Trophoblast cell (in vitro differentiated cells and primary cell): Measurements from ENCODE around the gene GNAO1.

Source experiments
- DNase-seq, 2 donors: peaks; one replicate each; pipeline ENCODE4 v3.0.0-alpha.2; 2016
- H2AFZ ChIP-seq: 2 replicates; pipeline ENCODE4 v1.6.1; 2013; ENCODE audit warnings: low read length, moderate library complexity, mild to moderate bottlenecking; ENCODE audit not compliant: insufficient read depth, poor library complexity
- H2AK5ac ChIP-seq: 2 replicates; pipeline ENCODE4 v1.6.1; 2013; ENCODE audit warnings: mild to moderate bottlenecking, low read length
- H2BK120ac ChIP-seq: 2 replicates; pipeline ENCODE4 v1.6.1; 2013; ENCODE audit warnings: low read length, mild to moderate bottlenecking, moderate library complexity; ENCODE audit not compliant: insufficient read depth, poor library complexity
- H2BK12ac ChIP-seq: 2 replicates; pipeline ENCODE4 v1.6.1; 2013; ENCODE audit warnings: mild to moderate bottlenecking, low read length, moderate library complexity
- H2BK5ac ChIP-seq: 2 replicates; pipeline ENCODE4 v1.6.1; 2013; ENCODE audit warnings: low read length, low read depth, moderate library complexity, mild to moderate bottlenecking; ENCODE audit not compliant: poor library complexity
- H3K14ac ChIP-seq: 2 replicates; pipeline ENCODE4 v1.6.1; 2013; ENCODE audit warnings: mild to moderate bottlenecking, low read length
- H3K18ac ChIP-seq: 2 replicates; pipeline ENCODE4 v1.6.1; 2013; ENCODE audit warnings: mild to moderate bottlenecking, low read length
- H3K23ac ChIP-seq: 2 replicates; pipeline ENCODE4 v1.6.1; 2013; ENCODE audit warnings: low read length
- H3K27ac ChIP-seq: 2 replicates; pipeline ENCODE4 v1.5.1; 2013; ENCODE audit warnings: low read depth, mild to moderate bottlenecking, inconsistent platforms, low read length, moderate library complexity
- H3K27me3 ChIP-seq: 2 replicates; pipeline ENCODE4 v1.6.1; 2013; ENCODE audit warnings: inconsistent platforms, mild to moderate bottlenecking, low read length, moderate library complexity; ENCODE audit not compliant: insufficient read depth
- H3K36me3 ChIP-seq, 2 experiments: 1 replicate in 1 of 2; 2 replicates in 1 of 2; pipeline ENCODE4 v1.6.1; 2013; ENCODE audit warnings: low read length in 2 of 2, mild to moderate bottlenecking in 2 of 2, moderate library complexity in 1 of 2; ENCODE audit not compliant: insufficient read depth in 2 of 2, control insufficient read depth in 1 of 2
- H3K4ac ChIP-seq: 2 replicates; pipeline ENCODE4 v1.6.1; 2013; ENCODE audit warnings: low read depth, mild to moderate bottlenecking, low read length, moderate library complexity
- H3K4me1 ChIP-seq, 2 experiments: 1 replicate in 1 of 2; 2 replicates in 1 of 2; pipeline ENCODE4 v1.6.1; 2013; ENCODE audit warnings: low read length in 2 of 2, mild to moderate bottlenecking in 2 of 2, moderate library complexity in 1 of 2; ENCODE audit not compliant: insufficient read depth in 2 of 2, control insufficient read depth in 1 of 2
- H3K4me2 ChIP-seq: 2 replicates; pipeline ENCODE4 v1.6.1; 2013; ENCODE audit warnings: inconsistent platforms, mild to moderate bottlenecking, low read length, moderate library complexity
- H3K4me3 ChIP-seq: 2 replicates; pipeline ENCODE4 v1.5.1; 2013; ENCODE audit warnings: mild to moderate bottlenecking, low read depth, low read length, inconsistent platforms
- H3K79me1 ChIP-seq: one replicate; pipeline ENCODE4 v1.6.1; 2013; ENCODE audit warnings: low read length
- H3K79me2 ChIP-seq: 2 replicates; pipeline ENCODE4 v1.6.1; 2013; ENCODE audit warnings: low read length, mild to moderate bottlenecking; ENCODE audit not compliant: control insufficient read depth, insufficient read depth, poor library complexity
- H3K9ac ChIP-seq: 2 replicates; pipeline ENCODE4 v1.6.1; 2013; ENCODE audit warnings: mild to moderate bottlenecking, low read length
- H3K9me3 ChIP-seq: 2 replicates; pipeline ENCODE4 v1.6.1; 2013; ENCODE audit warnings: low read depth, mild to moderate bottlenecking, control low read depth, inconsistent platforms, low read length; ENCODE audit not compliant: insufficient read depth
- H4K12ac ChIP-seq: 2 replicates; pipeline ENCODE4 v1.6.1; 2013; ENCODE audit warnings: low read depth, mild to moderate bottlenecking, low read length, moderate library complexity
- H4K8ac ChIP-seq: 2 replicates; pipeline ENCODE4 v1.6.1; 2013; ENCODE audit warnings: low read depth, mild to moderate bottlenecking, low read length, moderate library complexity
- H4K91ac ChIP-seq: one replicate; pipeline ENCODE4 v1.6.1; 2013; ENCODE audit warnings: low read depth, mild to moderate bottlenecking, low read length, moderate library complexity
- WGBS: extraction: QIAGEN DNeasy Blood & Tissue Kit; methylation state at CpG from one replicate; pipeline ENCODE4 v1.1.7; 2013; ENCODE audit warnings: missing lambda C conversion rate; ENCODE audit not compliant: insufficient read length, insufficient coverage; ENCODE audit errors: extremely low coverage; 5-methylcytosine and 5-hydroxymethylcytosine counted together

The GNAO1 gene

DNA sequence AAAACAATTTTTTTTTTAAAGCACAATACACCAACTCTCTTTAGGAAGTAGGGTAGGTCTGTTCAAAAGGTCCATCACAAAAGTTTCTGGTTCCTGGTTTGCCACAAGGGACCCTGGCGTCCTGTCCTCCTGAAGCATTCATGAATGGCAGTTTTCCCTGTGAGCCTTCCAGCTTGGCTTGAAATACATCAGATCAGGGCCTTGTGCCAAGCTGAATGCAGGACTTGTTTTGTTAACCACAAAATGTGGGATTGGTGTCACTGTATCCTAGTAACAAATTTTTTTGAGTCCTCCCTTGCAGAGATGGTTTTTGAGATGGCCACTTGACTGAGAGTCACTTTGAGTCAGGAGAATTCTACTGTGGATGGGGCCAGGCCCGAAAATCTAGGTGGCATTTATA, 3.9 kb downstream of the GNAO1 start:
- Histone ChIP-seq H2BK120ac (no peak overlapping the region), H3K27me3 (peaks cover 25% of the 10 kb centered on the region), H2AK5ac (no peak overlapping the region), H3K14ac (no peak overlapping the region), H3K27ac (no peak overlapping the region), H3K79me1 (peaks cover 2% of the 10 kb centered on the region), H2AFZ (no peak overlapping the region), H2BK12ac (no peak overlapping the region), H3K36me3 (no peaks in the 10 kb centered on the region), H3K9ac (no peak overlapping the region), H4K8ac (no peak overlapping the region), H3K4ac (no peak overlapping the region), H3K4me2 (no peak overlapping the region), H3K4me3 (no peak overlapping the region), H3K4me1 (peaks cover 7 to 8% of the 10 kb centered on the region in 2 experiments), H2BK5ac (no peak overlapping the region), H3K9me3 (no peaks in the 10 kb centered on the region), H3K79me2 (no peaks in the 10 kb centered on the region), H3K18ac (no peak overlapping the region), H4K12ac (no peak overlapping the region), H4K91ac (no peak overlapping the region), H3K23ac (no peak overlapping the region)
- no peak for DNase-seq
- no CpG with 5 or more reads among the region's 2 CpGs for WGBS

DNA sequence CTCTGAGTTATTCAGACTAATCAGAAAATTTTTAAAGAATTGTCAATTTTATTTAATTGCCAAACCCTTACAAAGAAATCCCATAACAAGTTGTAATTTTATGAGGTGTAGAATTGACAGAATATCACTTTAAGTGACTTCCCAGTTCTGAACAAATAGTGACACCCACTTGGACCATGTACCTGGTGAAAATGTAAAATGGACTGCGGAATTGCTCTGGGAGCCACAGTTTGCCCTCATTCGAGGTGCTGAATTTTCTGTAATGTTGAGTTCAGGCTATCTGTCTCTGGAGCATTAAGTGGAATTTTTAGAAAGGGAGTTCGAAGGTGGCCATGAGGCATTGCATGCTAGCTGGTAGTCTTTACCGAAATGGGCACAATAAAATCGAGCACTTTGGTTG, 5.1 kb downstream of the GNAO1 start:
- Histone ChIP-seq H3K79me2 (no peaks in the 10 kb centered on the region), H3K9me3 (no peaks in the 10 kb centered on the region), H3K4me2 (no peak overlapping the region), H3K4me3 (no peak overlapping the region), H4K12ac (no peak overlapping the region), H3K18ac (no peak overlapping the region), H3K14ac (no peak overlapping the region), H2BK120ac (no peak overlapping the region), H2BK5ac (no peak overlapping the region), H3K27me3 (peaks cover 17% of the 10 kb centered on the region), H3K36me3 (no peaks in the 10 kb centered on the region), H4K91ac (no peak overlapping the region), H3K27ac (no peak overlapping the region), H3K23ac (no peak overlapping the region), H2BK12ac (no peak overlapping the region), H3K4me1 (peaks cover 5 to 7% of the 10 kb centered on the region in 2 experiments), H2AFZ (no peak overlapping the region), H3K4ac (no peak overlapping the region), H3K9ac (no peak overlapping the region), H3K79me1 (peaks cover under 1% of the 10 kb centered on the region), H4K8ac (no peak overlapping the region), H2AK5ac (no peak overlapping the region)
- no CpG with 5 or more reads among the region's 5 CpGs for WGBS
- DNase-seq, result no peak

DNA sequence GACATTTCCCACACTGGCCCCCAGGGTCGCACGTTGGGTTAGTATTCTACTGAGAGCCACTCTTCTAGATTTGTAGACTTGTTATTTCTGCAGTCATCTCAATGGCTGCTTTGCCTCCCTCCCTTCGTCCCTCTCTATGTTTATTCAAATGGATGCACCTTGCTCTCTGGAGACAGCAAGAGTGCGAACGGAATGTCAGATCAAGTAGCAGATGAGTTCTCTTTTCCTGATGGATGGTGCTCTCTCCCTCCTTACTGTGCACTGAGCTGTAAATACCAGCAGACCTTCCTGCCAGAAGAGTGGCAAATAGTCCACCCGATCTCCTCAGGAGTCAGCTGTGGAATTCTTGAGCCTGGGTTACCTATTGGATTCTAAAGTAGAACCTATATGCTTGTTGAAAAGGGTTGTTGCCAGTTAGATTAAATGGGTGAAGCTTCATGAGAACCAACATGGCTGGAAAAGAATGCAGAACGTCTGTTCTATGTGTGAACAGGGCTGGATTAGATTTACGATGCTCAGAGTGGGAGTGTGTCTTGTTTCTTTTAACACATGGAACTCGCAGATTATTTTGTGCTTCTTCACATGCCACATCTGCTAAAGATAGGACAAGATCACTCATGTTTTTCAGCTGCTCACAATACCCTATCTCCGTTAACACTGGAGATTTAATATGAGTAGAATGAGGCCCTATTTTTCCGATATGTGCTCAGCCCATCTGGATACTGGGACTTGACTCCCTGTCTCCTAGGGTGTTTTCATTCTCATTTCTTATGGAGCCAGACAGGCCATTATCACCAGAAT, 6.1 kb downstream of the GNAO1 start:
- no peak for DNase-seq
- Histone ChIP-seq H3K9me3 (no peaks in the 10 kb centered on the region), H3K9ac (no peak overlapping the region), H3K4me3 (no peak overlapping the region), H4K12ac (no peak overlapping the region), H2BK120ac (no peak overlapping the region), H3K79me1 (no peaks in the 10 kb centered on the region), H3K18ac (no peak overlapping the region), H3K27me3 (peaks cover 9% of the 10 kb centered on the region), H4K8ac (no peak overlapping the region), H2AFZ (no peak overlapping the region), H3K4me1 (peaks cover 3% of the 10 kb centered on the region in 2 experiments), H3K14ac (no peak overlapping the region), H2BK12ac (no peak overlapping the region), H3K4ac (no peak overlapping the region), H2AK5ac (no peak overlapping the region), H3K36me3 (no peaks in the 10 kb centered on the region), H3K4me2 (no peak overlapping the region), H4K91ac (no peak overlapping the region), H3K27ac (no peak overlapping the region), H2BK5ac (no peak overlapping the region), H3K23ac (no peak overlapping the region), H3K79me2 (no peaks in the 10 kb centered on the region)
- WGBS, result no CpG with 5 or more reads among the region's 11 CpGs

- Histone ChIP-seq H3K23ac (no peak overlapping the region), H3K27ac (no peak overlapping the region), H3K9ac (no peak overlapping the region)
Measured at GRCh38 chr16:56198006-56198754, 6.9 kb downstream of the GNAO1 start.

More at GRCh38 chr16:56198006-56198754, 6.9 kb downstream of the GNAO1 start:
- Histone ChIP-seq H3K18ac (no peak overlapping the region), H2BK5ac (no peak overlapping the region), H2AK5ac (no peak overlapping the region), H3K36me3 (no peaks in the 10 kb centered on the region), H3K27me3 (peaks cover 3% of the 10 kb centered on the region), H2AFZ (no peak overlapping the region), H3K14ac (no peak overlapping the region), H2BK120ac (no peak overlapping the region), H3K4me1 (peaks cover 3% of the 10 kb centered on the region in 2 experiments), H3K4me2 (no peak overlapping the region), H4K8ac (no peak overlapping the region), H2BK12ac (no peak overlapping the region), H4K91ac (no peak overlapping the region), H3K79me2 (no peaks in the 10 kb centered on the region), H3K4ac (no peak overlapping the region), H4K12ac (no peak overlapping the region), H3K9me3 (no peaks in the 10 kb centered on the region), H3K79me1 (no peaks in the 10 kb centered on the region), H3K4me3 (no peak overlapping the region)
- DNase-seq, result no peak
